Keratinocyte (primary cell): ENCODE results near the gene HCRT. TPM values are rescaled to one million over a fixed set of nuclear protein-coding genes. Genes with fewer than 3 reads are reported as not detected.
"Not testable (repeated sequence)": the region's sequence is repeated elsewhere in the genome, so short reads cannot be mapped to it uniquely, and the experiment has no call there.

ENCODE experiments used
- DNase-seq: peaks from one replicate; pipeline ENCODE4 v3.0.0-alpha.2; 2011; ENCODE audit warnings: low read depth, missing footprints, low spot score
- FAIRE-seq: peaks from 2 replicates; lab custom pipeline; 2011; peaks lifted over from hg19 to GRCh38; lab: Jason Lieb, UNC
- H2AFZ ChIP-seq: 2 replicates; pipeline ENCODE4 v1.6.0; 2012; ENCODE audit warnings: low read length, control low read depth, inconsistent platforms; ENCODE audit not compliant: control insufficient read depth
- H3K27ac ChIP-seq: 2 replicates; pipeline ENCODE4 v1.5.1; 2011; ENCODE audit warnings: low read length; ENCODE audit not compliant: control insufficient read depth, insufficient read depth
- H3K27me3 ChIP-seq: 3 replicates; pipeline ENCODE4 v1.6.0; 2011; ENCODE audit warnings: low read length; ENCODE audit not compliant: control insufficient read depth, insufficient read depth; ENCODE audit errors: extremely low read depth
- H3K36me3 ChIP-seq, 2 experiments: 2 replicates in 1 of 2; 3 replicates in 1 of 2; pipeline ENCODE4 v1.5.1; 2011; ENCODE audit warnings: low read length in 2 of 2, mild to moderate bottlenecking in 1 of 2; ENCODE audit not compliant: control insufficient read depth in 2 of 2, insufficient read depth in 2 of 2; ENCODE audit errors: extremely low read depth in 1 of 2
- H3K4me1 ChIP-seq: 3 replicates; pipeline ENCODE4 v1.5.1; 2011; ENCODE audit warnings: low read length; ENCODE audit not compliant: control insufficient read depth, insufficient read depth; ENCODE audit errors: extremely low read depth
- H3K4me2 ChIP-seq: 3 replicates; pipeline ENCODE4 v1.6.0; 2011; ENCODE audit warnings: low read depth, low read length; ENCODE audit not compliant: control insufficient read depth, insufficient read depth; ENCODE audit errors: extremely low read depth
- H3K4me3 ChIP-seq, 3 experiments: fragments of 200-600 bp in 1 of 3; sonication (generic) in 1 of 3; 2 replicates in 2 of 3; 3 replicates in 1 of 3; pipeline ENCODE4 v1.5.1; 2011 to 2016; ENCODE audit warnings: low read length in 3 of 3, mild to moderate bottlenecking in 3 of 3, control low read depth in 2 of 3, inconsistent platforms in 1 of 3, low read depth in 1 of 3, mixed read lengths in 1 of 3, mixed run types in 1 of 3, moderate library complexity in 1 of 3; ENCODE audit not compliant: control insufficient read depth in 2 of 3, insufficient read depth in 2 of 3; ENCODE audit errors: extremely low read depth in 1 of 3
- H3K79me2 ChIP-seq: 2 replicates; pipeline ENCODE4 v1.6.0; 2012; ENCODE audit warnings: low read length; ENCODE audit not compliant: control insufficient read depth, insufficient read depth
- H3K9ac ChIP-seq: 3 replicates; pipeline ENCODE4 v1.6.0; 2011; ENCODE audit warnings: low read length; ENCODE audit not compliant: control insufficient read depth, insufficient read depth; ENCODE audit errors: extremely low read depth
- H3K9me1 ChIP-seq: 3 replicates; pipeline ENCODE4 v1.6.0; 2011; ENCODE audit warnings: low read length; ENCODE audit not compliant: control insufficient read depth, insufficient read depth; ENCODE audit errors: extremely low read depth
- H3K9me3 ChIP-seq: 2 replicates; pipeline ENCODE4 v1.5.1; 2012; ENCODE audit warnings: low read depth, low read length; ENCODE audit not compliant: control insufficient read depth
- H4K20me1 ChIP-seq: 3 replicates; pipeline ENCODE4 v1.6.0; 2011; ENCODE audit warnings: low read length; ENCODE audit not compliant: control insufficient read depth, insufficient read depth; ENCODE audit errors: extremely low read depth
- CTCF ChIP-seq, 3 experiments: IDR thresholded peaks in 1 of 3; conservative IDR thresholded peaks in 1 of 3; optimal IDR thresholded peaks in 1 of 3; 2 replicates in 2 of 3; 3 replicates in 1 of 3; pipeline versions ENCODE3 to v1.5.1; 2011; ENCODE audit warnings: low read length in 3 of 3, mild to moderate bottlenecking in 3 of 3, moderate library complexity in 2 of 3, control low read depth in 1 of 3, inconsistent platforms in 1 of 3; ENCODE audit not compliant: insufficient read depth in 2 of 3; ENCODE audit errors: extremely low read depth in 1 of 3
- EZH2 ChIP-seq: IDR thresholded peaks from one replicate; pipeline ENCODE4 v1.6.1; 2012; ENCODE audit warnings: inconsistent platforms, mild to moderate bottlenecking, low read length, moderate library complexity
- dilution Hi-C: fragments of 300-500 bp; cut with MboI; formaldehyde crosslinking; loops from one replicate; pipeline ENCODE4 v1.7.0; 2020; ENCODE audit warnings: low sequenced_read_pairs; ENCODE audit not compliant: extremely low pct_ligation_motif_present
- polyA plus RNA-seq, 5 experiments: library from polyadenylated mRNA; depleted of rRNA in 3 of 5; stranded (reverse) in 3 of 5; stranded (forward) in 1 of 5; unstranded in 1 of 5; fragments of >200 nt; gene quantifications; 1 replicate in 1 of 5; 2 replicates in 3 of 5; 3 replicates in 1 of 5; pipeline versions ENCODE4 v1.2.1 to v1.2.3, GENCODE V29; 2011 to 2012; ENCODE audit warnings: missing spikeins in 2 of 5, low read depth in 1 of 5, low replicate concordance in 1 of 5

The HCRT gene
- polyA plus RNA-seq, 1 donor (not counting 4 experiments of a cell fraction or from before 2014, with no cell fraction given) = not detected

GRCh38 chr17:42210046-42210445 is 24.8 kb upstream of the HCRT start:
- Histone ChIP-seq H3K4me3 (no peak overlapping the region), H3K9ac (no peak overlapping the region), H4K20me1 (no peaks in the 10 kb centered on the region), H3K79me2 (no peaks in the 10 kb centered on the region), H3K27me3 (no peaks in the 10 kb centered on the region), H3K4me2 (no peak overlapping the region), H2AFZ (no peak overlapping the region), H3K4me1 (no peaks in the 10 kb centered on the region), H3K36me3 (peaks cover 2 to 5% of the 10 kb centered on the region in 2 experiments), H3K27ac (no peak overlapping the region), H3K9me3 (no peaks in the 10 kb centered on the region), H3K9me1 (no peaks in the 10 kb centered on the region)
- TF ChIP-seq EZH2 (no peak), CTCF (optimal IDR thresholded peaks at IDR 0.05 in 1 of 3, IDR thresholded peaks at IDR 0.05 in 1 of 3, conservative IDR thresholded peaks at IDR 0.05 in 1 of 3; ENCODE audit: extremely low read depth in 1 of 3, insufficient read depth in 2 of 3, low read length in 3 of 3) (no peak)
- DNase-seq (no peak), FAIRE-seq (no peak)
- dilution Hi-C loops = no loop called here

GRCh38 chr17:42206153-42206612 is 20.9 kb upstream of the HCRT start:
- dilution Hi-C loops, H3K79me2 ChIP-seq, H3K4me3 ChIP-seq, H3K36me3 ChIP-seq, H3K9me1 ChIP-seq, H3K27me3 ChIP-seq, DNase-seq, H3K4me2 ChIP-seq, H3K9me3 ChIP-seq, FAIRE-seq, H3K9ac ChIP-seq, H3K27ac ChIP-seq, H3K4me1 ChIP-seq, H2AFZ ChIP-seq, H4K20me1 ChIP-seq: not testable (repeated sequence)

GRCh38 chr17:42203354-42203753 is 18.1 kb upstream of the HCRT start:
- no peaks in the 10 kb centered on the region for H3K9me3 ChIP-seq
- no peak for DNase-seq
- H3K27ac ChIP-seq = no peak overlapping the region
- no peaks in the 10 kb centered on the region for H3K27me3 ChIP-seq
- no peak for FAIRE-seq
- no peaks in the 10 kb centered on the region for H4K20me1 ChIP-seq
- no peaks in the 10 kb centered on the region for H3K4me1 ChIP-seq
- dilution Hi-C loops = no loop called here
- no peak overlapping the region for H3K9ac ChIP-seq
- H2AFZ ChIP-seq = no peak overlapping the region
- H3K4me2 ChIP-seq = no peak overlapping the region
- TF ChIP-seq EZH2 = no peak
- no peak for TF ChIP-seq CTCF (optimal IDR thresholded peaks at IDR 0.05 in 1 of 3, IDR thresholded peaks at IDR 0.05 in 1 of 3, conservative IDR thresholded peaks at IDR 0.05 in 1 of 3; ENCODE audit: extremely low read depth in 1 of 3, insufficient read depth in 2 of 3, low read length in 3 of 3)
- no peaks in the 10 kb centered on the region for H3K79me2 ChIP-seq
- H3K9me1 ChIP-seq = no peaks in the 10 kb centered on the region
- no peak overlapping the region for H3K4me3 ChIP-seq
- peaks cover 0 to 2% of the 10 kb centered on the region in 2 experiments for H3K36me3 ChIP-seq
